AG20443 (cell line): Measurements from ENCODE around the gene TOP2B.

Experiments used
- DNase-seq: peaks from one replicate; pipeline ENCODE4 v3.0.0; 2012; ENCODE audit warnings: low spot score, mixed read lengths

Gene TOP2B

GRCh38 chr3:25610779-25611178 lies 53.9 kb downstream of the TOP2B start:
- DNase-seq: no peak

DNA sequence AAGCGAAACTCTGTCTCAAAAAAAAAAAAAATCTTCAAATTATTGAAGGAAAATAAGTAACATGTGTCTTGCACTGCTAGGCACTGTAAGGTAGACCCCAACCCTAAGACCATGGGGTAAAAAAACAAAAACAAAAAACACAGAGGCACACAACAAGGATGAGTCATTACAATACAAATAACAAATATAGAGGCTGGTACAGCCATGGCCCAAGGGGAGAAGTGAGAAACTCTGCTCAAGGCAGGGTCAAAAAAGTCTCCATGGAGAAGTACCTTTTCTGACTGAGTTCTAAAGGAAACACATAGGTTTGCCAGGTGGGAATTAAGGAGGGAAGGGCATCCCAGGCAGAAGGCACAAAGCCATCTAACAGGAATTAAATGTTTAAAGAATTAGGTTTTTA lies 54.5 kb downstream of the TOP2B start:
- DNase-seq: no peak

GRCh38 chr3:25604107-25604805 lies 60.5 kb downstream of the TOP2B start:
- DNase-seq: peak; percentile 53

DNA sequence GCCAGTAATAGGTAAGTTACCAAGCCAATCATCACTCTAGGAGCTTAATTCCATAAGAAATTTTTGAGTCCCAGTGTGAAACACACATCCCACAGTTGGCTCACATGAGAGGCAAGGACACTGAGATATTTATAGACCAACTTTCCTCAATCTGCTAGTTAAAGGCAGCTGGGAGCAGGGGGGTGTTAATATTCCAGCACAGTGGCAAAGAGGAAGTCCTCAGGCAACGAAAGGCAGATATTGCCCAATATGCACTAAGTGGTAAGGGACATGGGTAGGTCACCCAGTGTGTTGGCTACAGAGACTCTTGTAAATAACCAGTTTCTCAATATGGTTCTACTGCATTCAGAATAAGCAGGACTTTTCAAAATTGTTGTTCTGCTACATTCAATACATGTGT lies 61.0 kb downstream of the TOP2B start:
- DNase-seq: no peak

DNA sequence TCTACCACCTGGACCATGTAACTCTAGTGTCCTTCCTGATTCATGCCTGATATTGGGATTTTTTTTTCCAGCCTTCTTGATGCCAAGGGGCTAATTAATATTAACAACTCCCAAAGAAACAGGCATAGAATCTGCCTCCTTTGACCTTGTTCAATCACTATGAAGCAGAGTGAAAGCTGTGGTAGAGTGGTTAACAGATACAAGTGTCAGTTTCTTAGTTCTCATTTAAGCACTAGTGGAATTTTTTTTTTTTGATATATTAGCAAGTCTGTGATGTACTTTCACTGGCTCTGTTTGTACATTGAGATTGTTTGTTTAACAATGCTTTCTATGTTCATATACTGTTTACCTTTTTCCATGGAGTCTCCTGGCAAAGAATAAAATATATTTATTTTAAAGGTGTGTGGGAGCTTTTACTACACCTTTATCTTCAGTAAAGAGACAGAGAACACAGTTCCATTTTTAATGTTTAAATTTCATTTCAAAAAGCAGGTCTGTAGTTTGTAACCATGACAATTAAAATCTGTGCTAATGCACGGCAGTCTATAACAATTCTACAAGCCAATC lies 67.1 kb downstream of the TOP2B start:
- DNase-seq: no peak

DNA sequence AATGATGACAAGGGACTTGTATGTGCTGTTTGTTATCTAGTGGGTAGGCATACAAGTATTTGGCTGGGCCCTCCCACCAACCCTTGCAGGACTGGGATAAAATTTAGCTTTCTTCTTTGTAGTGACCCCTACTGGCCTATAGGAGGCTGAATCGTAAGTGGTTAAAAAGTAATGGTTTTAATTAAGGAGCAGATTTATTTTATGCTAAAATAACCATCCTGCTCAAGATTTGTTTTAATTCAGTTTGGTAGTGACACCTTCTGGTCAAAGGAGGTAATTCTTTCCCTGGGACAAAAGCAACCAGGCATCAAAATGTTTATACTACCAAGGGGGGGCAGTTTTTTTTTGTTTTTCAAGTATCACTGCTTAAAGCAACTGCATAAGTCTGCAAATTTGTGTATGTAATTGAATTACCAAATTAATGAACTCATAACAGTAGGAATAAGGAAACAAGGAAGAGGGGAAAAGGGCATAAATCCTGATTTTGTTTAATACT lies 70.7 kb downstream of the TOP2B start:
- peak; percentile 65 for DNase-seq

- DNase-seq: no peak
Measured at GRCh38 chr3:25593001-25593400, 71.7 kb downstream of the TOP2B start.

- peak; percentile 47 for DNase-seq
Measured at GRCh38 chr3:25592510-25592968, 72.2 kb downstream of the TOP2B start.

DNA sequence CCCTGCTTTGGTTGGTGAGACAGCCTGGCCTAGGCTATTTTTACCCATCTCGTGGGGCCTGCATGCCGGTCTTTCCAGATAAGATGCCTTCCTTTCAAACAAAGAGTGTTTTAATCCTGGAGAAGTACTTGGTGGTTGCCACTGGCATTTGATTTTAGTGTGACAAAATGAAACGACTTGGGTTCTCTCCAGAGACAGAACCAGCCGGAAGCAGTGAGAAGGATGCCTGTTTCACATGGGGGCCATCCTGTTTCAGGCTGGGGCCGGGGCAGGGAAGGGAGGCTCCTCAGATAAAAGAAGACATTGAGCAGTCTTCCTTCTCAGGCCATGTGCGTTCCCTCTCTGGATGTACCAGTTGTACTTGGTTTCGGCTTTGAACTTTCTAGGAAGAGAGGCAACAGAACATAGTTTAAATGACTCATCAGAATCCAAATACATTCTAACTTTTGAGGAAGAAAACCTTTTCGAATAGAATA lies 74.9 kb downstream of the TOP2B start:
- no peak for DNase-seq

GRCh38 chr3:25589104-25589782 lies 75.5 kb downstream of the TOP2B start:
- no peak for DNase-seq

DNA sequence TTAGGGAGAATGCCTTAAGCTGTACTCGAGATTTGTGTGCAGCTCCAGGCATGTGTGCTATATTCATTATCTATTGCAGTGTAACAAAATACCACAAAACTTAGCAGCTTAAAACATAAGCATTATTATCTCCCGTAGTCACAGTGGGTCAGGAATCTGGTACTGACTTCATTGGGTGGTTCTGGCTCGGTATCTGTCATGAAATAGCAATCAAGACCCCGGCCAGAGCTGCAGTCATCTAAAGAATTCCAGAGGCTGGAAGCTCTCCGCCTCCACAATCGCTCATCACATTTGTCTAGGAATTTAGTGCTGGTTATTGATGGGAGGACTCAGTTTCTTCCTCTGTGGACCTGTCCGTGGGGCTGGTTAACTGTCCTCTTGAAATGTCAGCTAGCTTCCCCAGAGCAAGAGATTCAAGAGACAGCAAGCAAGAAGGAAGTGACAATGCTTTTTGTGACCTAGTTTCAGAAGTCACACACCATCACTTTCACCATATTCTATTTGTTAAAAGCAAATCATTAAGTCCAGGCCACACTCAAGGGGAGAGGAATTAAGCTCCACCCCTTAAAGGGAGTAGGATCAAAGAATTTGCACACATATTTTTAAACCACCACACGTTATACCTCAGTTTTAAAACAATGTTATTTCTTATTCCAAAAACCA lies 76.1 kb downstream of the TOP2B start:
- no peak for DNase-seq

- DNase-seq: no peak
Measured at GRCh38 chr3:25587975-25588374, 76.7 kb downstream of the TOP2B start.

- DNase-seq: no peak
Measured at GRCh38 chr3:25587526-25587925, 77.2 kb downstream of the TOP2B start.

GRCh38 chr3:25587094-25587493 lies 77.6 kb downstream of the TOP2B start:
- DNase-seq: no peak

DNA sequence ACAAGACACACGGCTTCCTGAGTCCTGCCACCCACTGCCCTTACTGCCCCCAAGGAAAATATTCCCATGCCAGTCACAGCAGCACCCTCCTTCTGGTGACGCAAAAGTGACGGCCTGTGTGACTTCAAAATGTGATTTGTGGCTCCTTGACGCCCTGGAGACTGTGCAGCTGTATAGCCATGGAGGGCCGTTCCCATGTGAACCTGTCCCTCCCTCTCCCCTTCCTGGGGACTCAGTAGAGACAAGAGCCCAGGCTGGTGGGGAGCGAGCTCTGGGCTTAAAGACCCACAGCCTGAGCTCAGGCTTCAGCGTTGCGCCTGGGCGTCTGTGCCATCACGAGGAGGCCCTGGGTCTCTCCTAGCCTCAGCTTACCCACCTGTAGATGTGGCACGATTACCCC lies 78.2 kb downstream of the TOP2B start:
- DNase-seq: no peak

- DNase-seq: no peak
Measured at GRCh38 chr3:25586167-25586505, 78.6 kb downstream of the TOP2B start.

GRCh38 chr3:25585361-25586166 lies 79.1 kb downstream of the TOP2B start:
- no peak for DNase-seq

GRCh38 chr3:25584011-25584789 lies 80.5 kb downstream of the TOP2B start:
- DNase-seq: no peak

DNA sequence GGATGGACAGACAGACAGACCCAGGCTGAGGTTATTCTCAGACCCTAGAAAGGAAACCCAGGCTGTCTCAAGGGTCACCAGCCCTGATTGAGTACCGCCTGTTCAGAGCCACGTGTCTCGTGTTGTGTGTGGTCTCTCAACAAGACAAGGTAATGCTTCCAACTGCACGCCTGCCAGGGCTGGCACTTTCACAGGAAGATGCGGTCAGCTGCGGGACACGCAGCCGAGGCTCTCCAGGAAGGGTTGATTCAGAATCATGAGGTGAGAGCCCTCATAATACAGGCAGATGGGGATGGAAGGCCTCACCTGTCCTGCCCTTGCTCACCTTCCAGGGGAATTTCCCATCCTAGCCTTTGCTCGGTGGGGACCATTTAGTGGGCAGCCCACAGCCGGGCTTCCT lies 81.4 kb downstream of the TOP2B start:
- no peak for DNase-seq

DNA sequence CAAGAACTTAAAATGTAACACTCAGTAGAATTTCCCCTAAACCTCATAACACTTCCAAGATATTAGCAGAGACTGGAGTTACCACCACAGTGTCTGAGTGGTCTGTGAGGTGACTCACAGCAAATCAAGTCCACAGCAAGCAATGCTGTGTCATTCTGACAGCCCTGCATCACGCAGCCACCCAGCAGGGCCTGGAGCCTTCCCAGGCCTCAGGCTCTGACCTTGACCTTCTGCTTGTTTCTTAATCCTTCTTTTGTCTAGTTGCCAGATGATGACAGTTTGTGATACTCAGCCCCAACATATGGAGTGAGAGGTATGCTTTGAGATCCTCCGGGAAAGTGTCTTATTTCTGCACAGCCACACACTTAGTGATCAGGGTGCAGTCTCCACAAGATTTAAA lies 82.5 kb downstream of the TOP2B start:
- DNase-seq: peak; percentile 86

DNA sequence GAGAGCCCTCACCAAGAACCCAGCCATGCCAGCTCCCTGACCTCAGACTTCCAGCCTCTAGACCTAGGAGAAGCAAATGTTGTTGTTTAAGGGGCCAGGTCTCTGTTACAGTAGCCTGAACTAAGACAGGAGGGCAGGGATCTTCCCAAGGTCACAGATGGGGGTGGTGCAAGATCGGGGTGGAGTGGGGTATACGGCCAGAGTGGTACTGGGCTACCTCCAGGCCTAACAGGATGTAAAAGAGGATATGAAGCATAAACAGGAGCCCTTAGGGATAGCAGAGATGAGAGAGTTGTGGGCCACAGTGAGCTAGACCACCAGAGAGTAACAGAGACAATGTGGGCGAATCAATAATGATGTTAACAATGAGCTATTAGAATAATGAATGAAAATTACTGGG lies 82.9 kb downstream of the TOP2B start:
- no peak for DNase-seq
